ENCODE measurements around the gene SIRPG.
"Not testable (repeated sequence)": the region's sequence is repeated elsewhere in the genome, so short reads cannot be mapped to it uniquely, and the experiment has no call there.

SIRPG gene

DNA sequence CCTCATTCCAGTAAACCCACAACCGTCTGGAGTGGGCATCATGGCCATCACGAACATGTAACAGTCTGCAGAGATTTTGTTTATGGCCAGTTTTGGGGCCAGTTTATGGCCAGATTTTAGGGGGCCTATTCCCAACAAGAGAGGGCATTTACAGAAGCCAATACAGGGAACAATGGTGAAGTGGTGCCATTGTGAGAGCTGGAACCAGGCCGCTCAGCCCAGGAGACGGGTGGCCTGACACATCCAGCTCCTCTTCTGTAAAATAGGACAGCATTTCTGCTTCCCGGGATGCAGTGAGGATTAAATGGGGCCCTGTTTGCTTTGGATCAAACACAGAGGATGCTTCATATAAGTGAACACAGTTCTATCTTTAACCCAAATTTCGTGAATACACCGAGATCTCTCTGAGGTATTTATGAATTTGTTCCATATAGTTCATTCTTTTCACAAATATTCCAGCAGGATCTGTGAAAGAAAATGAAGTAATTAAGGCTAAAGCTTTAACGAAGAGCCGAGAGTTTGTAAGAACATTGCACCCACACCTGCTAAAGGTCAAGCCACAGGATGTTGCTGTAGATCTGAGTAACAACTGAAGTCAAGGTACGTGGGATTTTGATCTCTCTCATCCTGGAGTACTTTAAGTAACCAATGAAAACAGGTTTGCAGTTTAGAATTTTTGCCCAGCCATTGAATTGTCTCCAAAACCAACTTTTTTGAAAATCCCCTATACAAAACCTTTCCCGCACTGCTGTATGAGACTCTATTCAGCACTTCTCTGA lies 14.5 kb upstream of the SIRPG start:
- peak; percentile 46 for DNase-seq

DNA sequence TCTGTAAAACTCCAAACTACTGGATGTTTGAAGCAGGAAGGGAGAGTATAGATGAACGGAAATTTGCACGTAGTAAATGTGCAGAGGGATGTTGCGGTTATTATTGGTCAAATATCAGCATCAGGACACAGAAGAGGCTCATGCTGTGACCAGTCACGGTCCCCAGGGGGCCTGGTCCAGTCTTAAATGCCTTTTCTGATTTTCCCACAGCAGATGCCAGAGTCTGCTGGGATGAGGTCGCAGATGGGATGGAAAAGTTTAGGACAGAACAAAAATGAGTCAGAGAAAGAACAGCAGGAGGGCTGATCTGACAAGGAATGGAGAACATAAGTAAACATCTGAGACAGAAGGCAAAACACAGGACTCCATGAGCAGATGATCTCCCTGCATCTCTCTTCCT lies 11.7 kb upstream of the SIRPG start:
- no peak for DNase-seq

- no peak for DNase-seq
Observed at GRCh38 chr20:1667502-1668085, 10.0 kb upstream of the SIRPG start.

- peak; percentile 25 for DNase-seq
Observed at GRCh38 chr20:1666802-1667201, 9.2 kb upstream of the SIRPG start.

DNA sequence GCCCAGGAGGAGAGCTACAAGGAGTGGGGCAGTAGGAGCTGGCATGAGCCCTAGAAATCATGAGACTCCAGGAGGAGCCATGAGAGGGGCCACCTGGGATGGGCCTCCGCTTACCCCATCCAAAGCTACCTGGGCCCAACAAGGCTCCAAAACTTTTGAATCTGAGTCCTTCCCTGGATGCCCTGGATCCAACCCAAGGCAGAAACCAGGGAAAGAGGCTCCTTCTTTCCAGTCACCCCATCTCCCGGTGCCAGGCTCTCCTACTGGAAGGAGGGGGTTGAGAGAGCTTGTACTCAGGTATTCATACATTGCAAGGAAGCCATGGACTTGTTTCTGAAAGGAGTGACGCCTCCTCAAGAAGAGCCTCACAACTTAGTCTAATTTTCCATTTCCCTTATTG lies 7.8 kb upstream of the SIRPG start:
- DNase-seq = no peak

DNA sequence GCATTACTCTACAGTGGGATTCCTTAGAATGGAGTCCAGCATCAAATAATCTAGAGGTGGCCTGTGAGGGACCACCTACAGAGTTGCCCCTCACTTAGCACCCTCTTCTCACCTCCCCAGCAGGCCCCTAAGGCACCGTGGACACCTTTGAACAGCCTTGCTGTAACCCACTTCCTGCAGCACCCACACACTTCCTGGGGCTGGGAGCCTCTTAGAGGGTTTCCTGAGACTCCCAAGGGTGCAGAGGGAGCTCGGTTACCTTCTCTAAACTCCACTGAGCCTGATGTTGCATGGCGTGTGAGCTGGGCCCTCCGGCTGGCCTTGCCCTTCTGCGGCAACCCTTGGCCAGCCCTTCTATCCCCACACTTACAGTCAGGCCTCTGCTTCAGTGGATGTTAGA lies 7.3 kb upstream of the SIRPG start:
- peak; percentile 73 for DNase-seq

DNA sequence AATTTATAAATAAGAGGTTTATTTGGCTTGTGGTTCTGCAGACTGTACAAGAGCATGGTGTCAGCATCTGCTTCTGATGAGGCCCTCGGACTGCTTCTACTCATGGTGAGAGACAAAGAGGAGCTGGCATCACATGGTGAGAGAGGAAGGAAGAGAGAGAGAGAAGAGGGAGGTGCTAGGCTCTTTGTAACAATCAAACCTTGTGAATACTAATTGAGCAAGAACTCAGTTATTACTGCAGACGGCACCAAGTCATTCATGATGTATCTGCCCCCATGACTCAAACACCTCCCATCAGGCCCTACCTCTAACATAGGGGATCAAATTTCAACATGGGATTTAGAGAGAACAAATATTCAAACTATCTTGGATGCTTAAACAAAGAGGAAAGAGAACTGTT lies 6.3 kb upstream of the SIRPG start:
- DNase-seq = peak; percentile 37

DNA sequence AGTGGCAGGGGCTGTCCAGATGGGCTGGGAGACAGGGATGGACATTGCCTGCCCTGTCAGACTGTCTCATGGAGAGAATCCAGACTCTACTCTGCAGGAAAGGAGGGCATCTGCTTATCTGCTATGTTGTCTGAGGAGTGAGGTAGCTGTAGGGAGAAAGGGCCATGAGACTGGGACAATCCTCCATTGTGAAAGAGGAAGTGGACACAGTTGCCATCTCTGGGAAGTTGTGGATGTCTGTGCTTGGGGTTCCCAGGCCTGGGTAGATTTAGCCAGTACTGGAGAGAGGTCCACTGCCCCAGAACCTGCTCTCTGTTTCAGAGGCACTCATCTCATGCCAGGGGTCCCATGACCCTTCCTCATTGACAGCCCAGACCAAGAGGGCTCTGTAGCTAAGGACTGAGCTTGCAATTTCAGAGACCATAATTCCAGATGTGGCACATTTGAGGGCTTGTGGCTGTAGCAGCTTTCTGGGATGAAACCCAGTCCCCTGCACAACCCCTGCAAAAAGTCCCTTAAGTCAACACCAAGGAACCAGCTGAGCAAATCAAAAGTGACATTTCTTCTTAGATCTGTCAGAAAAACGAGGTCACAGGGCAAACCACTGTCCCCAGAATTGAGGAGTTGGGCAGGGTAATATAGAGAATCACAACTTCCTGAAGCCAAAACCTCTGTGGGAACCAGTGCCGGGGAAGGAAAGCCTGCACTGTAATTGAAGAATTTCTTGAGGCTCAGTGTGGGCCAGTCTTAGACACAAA lies 4.1 kb upstream of the SIRPG start:
- DNase-seq = no peak

- DNase-seq = peak; percentile 26
Observed at GRCh38 chr20:1660246-1660645, 2.7 kb upstream of the SIRPG start.

- DNase-seq = no peak
Observed at GRCh38 chr20:1656844-1657243, 735 bp downstream of the SIRPG start.

GRCh38 chr20:1654996-1655395 lies 2.6 kb downstream of the SIRPG start:
- DNase-seq = no peak

DNA sequence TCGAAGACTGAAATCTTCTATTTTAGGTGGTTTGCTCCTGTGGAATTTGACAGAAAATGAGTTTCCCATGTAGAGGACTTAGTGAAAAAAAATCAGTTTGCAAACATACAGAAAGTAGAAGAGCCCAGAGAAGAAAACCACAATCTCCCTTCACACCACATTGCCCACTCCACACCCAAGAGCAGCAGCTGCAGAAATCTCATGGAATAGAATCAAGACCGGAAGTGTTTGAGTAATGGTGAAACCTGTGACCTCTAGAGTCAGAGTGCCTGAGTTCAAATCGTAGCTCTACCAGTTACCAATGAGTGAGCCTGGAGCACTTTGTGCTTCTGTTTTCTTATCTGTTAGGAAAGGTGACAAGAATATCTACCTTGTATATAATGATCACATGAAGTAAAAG lies 4.6 kb downstream of the SIRPG start:
- DNase-seq = no peak

GRCh38 chr20:1652104-1652503 lies 5.5 kb downstream of the SIRPG start:
- DNase-seq = no peak

GRCh38 chr20:1651268-1652058 lies 6.1 kb downstream of the SIRPG start:
- DNase-seq = peak; percentile 29

GRCh38 chr20:1648101-1648500 lies 9.5 kb downstream of the SIRPG start:
- no peak for DNase-seq

DNA sequence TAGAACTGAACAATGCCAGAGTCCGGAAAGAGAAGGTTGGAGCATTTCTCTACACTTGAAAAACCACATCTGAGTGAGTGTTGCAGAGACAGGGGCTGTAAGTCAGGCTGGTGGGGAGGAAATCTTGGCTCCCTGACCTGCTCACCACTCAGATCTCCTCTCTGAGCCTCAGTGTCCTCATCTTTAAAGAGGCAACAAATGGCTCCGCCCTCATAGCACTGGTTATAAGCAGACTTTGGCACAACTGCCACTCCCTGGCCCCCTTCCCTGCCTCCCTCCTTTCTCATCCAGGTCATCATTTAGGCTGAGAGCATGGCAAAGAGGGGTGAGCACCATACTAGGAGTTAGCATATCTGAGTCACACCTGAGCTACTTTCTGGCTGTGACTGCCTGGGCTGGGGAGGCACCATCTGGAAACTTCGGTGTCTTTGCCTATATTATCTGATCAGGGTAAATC lies 10.6 kb downstream of the SIRPG start:
- DNase-seq = peak; percentile 23

GRCh38 chr20:1644101-1644962 lies 13.2 kb downstream of the SIRPG start:
- DNase-seq = no peak

- DNase-seq = not testable (repeated sequence)
Observed at GRCh38 chr20:1638643-1639042, 18.9 kb downstream of the SIRPG start.

DNA sequence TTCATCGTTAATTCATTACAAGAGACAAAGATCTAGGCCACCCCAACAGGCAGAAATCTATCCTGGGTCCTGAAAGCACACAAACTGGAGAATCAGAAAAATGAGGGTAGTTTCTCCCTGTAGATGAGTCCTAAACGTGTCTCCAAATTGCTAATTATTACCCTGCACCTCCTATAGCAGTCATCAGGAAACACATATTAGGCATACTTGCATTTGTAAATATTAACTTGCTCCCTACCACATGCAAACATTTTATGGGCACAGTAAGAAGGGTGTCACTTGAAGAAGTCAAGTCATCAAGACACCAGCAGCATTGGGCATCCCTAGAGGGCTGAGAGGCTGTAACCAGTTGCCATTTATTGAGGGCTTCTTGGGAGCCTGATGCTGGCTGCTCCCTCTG lies 19.8 kb downstream of the SIRPG start:
- DNase-seq = no peak

DNA sequence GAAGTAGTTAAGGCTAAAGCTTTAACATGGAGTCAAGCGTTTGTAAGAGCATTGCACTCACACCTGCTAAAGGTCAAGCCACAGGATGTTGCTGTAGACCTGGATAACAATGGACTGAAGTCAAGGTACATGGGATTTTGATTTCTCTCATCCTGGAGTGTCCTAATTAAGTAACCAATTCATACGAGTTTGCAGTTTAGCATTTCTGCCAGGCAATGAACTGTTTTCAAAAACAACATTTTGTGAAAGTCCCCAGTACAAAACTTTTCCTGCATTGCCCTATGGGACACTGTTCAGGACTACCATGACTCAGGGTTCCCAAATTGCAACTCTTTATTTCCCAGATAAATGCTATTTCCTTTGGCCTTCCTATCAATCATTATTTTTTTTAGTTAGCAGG lies 20.4 kb downstream of the SIRPG start:
- no peak for DNase-seq

- DNase-seq = no peak
Observed at GRCh38 chr20:1636621-1637020, 21.0 kb downstream of the SIRPG start.
